ENCODE measurements around the gene ARHGEF7. TPM values are rescaled to one million over a fixed set of nuclear protein-coding genes. Genes with fewer than 3 reads are reported as not detected.

The ARHGEF7 gene
- total RNA-seq, 1 experiment from 2014 or later = 46.2 TPM

DNA sequence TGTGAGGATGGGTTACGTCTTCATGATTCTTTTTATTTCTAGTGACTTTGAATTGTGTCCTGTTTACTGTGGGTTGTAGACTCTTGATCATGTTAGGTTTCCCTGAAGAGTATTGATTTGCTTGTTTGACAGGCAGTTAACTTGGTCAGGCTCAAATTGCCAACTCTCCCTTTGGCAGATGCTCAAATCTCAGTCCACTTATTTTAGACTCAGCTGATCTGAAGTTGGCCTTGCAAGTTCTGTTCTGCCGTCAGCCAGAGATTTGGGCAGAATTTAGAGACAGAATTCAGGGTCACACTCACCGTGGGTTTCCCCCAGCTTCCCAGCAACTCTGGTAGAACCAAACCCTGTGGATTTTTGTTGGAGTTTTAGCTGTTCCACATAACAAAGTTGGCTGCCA is 133.7 kb downstream of the ARHGEF7 start:
- no peak for DNase-seq (ENCODE audit: low read depth, low spot score)
- Histone ChIP-seq H3K4me3 (replicated peaks in 1 of 2; ENCODE audit: low read depth in 1 of 2, low read length in 2 of 2) (no peak overlapping the region), H3K27ac (ENCODE audit: low read depth, low read length) (no peak overlapping the region), H3K9me3 (ENCODE audit: control insufficient read depth in 1 of 2, insufficient read depth in 1 of 2, low read depth in 1 of 2, low read length in 2 of 2) (no peaks in the 10 kb centered on the region), H3K9me2 (ENCODE audit: insufficient read depth) (no peaks in the 10 kb centered on the region), H3K4me1 (ENCODE audit: control insufficient read depth in 1 of 2, insufficient read depth in 2 of 2, low read length in 2 of 2) (no peaks in the 10 kb centered on the region), H3K27me3 (ENCODE audit: insufficient read depth, low read length) (no peaks in the 10 kb centered on the region), H4K20me1 (ENCODE audit: insufficient read depth) (no peaks in the 10 kb centered on the region), H3K4me2 (ENCODE audit: low read length) (no peak overlapping the region), H3K36me3 (ENCODE audit: control insufficient read depth in 1 of 2, insufficient read depth in 2 of 2, low read length in 2 of 2) (peaks cover 2 to 15% of the 10 kb centered on the region in 2 experiments; a peak in 1 of 4 replicates), H3K79me2 (ENCODE audit: insufficient read depth, low read length) (peaks cover 27% of the 10 kb centered on the region; the same call in 1 of the 2 replicates), H2AFZ (ENCODE audit: low read depth, low read length, poor library complexity, severe bottlenecking) (no peak overlapping the region), H3K9ac (ENCODE audit: low read length) (no peak overlapping the region)
- BruUV-seq (replicated peaks) = no TSS peak
- no peak for ATAC-seq
- TF ChIP-seq RAD21 (IDR thresholded peaks at IDR 0.05; ENCODE audit: low read depth) = no peak
- TF ChIP-seq EZH2 (IDR thresholded peaks at IDR 0.05) = no peak
- TF ChIP-seq, protein P1, sequence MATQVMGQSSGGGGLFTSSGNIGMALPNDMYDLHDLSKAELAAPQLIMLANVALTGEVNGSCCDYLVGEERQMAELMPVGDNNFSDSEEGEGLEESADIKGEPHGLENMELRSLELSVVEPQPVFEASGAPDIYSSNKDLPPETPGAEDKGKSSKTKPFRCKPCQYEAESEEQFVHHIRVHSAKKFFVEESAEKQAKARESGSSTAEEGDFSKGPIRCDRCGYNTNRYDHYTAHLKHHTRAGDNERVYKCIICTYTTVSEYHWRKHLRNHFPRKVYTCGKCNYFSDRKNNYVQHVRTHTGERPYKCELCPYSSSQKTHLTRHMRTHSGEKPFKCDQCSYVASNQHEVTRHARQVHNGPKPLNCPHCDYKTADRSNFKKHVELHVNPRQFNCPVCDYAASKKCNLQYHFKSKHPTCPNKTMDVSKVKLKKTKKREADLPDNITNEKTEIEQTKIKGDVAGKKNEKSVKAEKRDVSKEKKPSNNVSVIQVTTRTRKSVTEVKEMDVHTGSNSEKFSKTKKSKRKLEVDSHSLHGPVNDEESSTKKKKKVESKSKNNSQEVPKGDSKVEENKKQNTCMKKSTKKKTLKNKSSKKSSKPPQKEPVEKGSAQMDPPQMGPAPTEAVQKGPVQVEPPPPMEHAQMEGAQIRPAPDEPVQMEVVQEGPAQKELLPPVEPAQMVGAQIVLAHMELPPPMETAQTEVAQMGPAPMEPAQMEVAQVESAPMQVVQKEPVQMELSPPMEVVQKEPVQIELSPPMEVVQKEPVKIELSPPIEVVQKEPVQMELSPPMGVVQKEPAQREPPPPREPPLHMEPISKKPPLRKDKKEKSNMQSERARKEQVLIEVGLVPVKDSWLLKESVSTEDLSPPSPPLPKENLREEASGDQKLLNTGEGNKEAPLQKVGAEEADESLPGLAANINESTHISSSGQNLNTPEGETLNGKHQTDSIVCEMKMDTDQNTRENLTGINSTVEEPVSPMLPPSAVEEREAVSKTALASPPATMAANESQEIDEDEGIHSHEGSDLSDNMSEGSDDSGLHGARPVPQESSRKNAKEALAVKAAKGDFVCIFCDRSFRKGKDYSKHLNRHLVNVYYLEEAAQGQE (IDR thresholded peaks at IDR 0.05; ENCODE audit: low read depth) = no peak
- TF ChIP-seq, protein P2, sequence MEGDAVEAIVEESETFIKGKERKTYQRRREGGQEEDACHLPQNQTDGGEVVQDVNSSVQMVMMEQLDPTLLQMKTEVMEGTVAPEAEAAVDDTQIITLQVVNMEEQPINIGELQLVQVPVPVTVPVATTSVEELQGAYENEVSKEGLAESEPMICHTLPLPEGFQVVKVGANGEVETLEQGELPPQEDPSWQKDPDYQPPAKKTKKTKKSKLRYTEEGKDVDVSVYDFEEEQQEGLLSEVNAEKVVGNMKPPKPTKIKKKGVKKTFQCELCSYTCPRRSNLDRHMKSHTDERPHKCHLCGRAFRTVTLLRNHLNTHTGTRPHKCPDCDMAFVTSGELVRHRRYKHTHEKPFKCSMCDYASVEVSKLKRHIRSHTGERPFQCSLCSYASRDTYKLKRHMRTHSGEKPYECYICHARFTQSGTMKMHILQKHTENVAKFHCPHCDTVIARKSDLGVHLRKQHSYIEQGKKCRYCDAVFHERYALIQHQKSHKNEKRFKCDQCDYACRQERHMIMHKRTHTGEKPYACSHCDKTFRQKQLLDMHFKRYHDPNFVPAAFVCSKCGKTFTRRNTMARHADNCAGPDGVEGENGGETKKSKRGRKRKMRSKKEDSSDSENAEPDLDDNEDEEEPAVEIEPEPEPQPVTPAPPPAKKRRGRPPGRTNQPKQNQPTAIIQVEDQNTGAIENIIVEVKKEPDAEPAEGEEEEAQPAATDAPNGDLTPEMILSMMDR (IDR thresholded peaks at IDR 0.05 in 2 of 3, conservative IDR thresholded peaks at IDR 0.05 in 1 of 3; ENCODE audit: borderline replicate concordance in 1 of 3, insufficient read depth in 1 of 3, low read depth in 2 of 3, low read length in 2 of 3) = no peak
- TF ChIP-seq, protein P3, sequence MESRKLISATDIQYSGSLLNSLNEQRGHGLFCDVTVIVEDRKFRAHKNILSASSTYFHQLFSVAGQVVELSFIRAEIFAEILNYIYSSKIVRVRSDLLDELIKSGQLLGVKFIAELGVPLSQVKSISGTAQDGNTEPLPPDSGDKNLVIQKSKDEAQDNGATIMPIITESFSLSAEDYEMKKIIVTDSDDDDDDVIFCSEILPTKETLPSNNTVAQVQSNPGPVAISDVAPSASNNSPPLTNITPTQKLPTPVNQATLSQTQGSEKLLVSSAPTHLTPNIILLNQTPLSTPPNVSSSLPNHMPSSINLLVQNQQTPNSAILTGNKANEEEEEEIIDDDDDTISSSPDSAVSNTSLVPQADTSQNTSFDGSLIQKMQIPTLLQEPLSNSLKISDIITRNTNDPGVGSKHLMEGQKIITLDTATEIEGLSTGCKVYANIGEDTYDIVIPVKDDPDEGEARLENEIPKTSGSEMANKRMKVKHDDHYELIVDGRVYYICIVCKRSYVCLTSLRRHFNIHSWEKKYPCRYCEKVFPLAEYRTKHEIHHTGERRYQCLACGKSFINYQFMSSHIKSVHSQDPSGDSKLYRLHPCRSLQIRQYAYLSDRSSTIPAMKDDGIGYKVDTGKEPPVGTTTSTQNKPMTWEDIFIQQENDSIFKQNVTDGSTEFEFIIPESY (IDR thresholded peaks at IDR 0.05; ENCODE audit: extremely low read depth, insufficient replicate concordance, low read length) = no peak
- no peak for TF ChIP-seq YY1 (IDR thresholded peaks at IDR 0.05; ENCODE audit: extremely low read depth, insufficient replicate concordance, low read depth, low read length)
- TF ChIP-seq EGR1 (IDR thresholded peaks at IDR 0.05; ENCODE audit: low read depth) = no peak
- no peak for TF ChIP-seq ZNF274 (IDR thresholded peaks at IDR 0.05; ENCODE audit: low read depth, low read length)
- no peak for TF ChIP-seq TCF7L2 (IDR thresholded peaks at IDR 0.05; ENCODE audit: borderline replicate concordance, extremely low read depth, insufficient read depth, insufficient read length)
- TF ChIP-seq SIN3A (IDR thresholded peaks at IDR 0.05; ENCODE audit: low read depth) = no peak
- no peak for TF ChIP-seq SRF (IDR thresholded peaks at IDR 0.05; ENCODE audit: low read depth)
- no peak for TF ChIP-seq SP1 (IDR thresholded peaks at IDR 0.05; ENCODE audit: low read depth)
- TF ChIP-seq, protein P4, sequence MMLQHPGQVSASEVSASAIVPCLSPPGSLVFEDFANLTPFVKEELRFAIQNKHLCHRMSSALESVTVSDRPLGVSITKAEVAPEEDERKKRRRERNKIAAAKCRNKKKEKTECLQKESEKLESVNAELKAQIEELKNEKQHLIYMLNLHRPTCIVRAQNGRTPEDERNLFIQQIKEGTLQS (IDR thresholded peaks at IDR 0.05) = no peak
- no peak for TF ChIP-seq POLR2A (IDR thresholded peaks at IDR 0.05; ENCODE audit: borderline replicate concordance, extremely low read depth, insufficient read depth, insufficient read length)
- TF ChIP-seq, protein P5, sequence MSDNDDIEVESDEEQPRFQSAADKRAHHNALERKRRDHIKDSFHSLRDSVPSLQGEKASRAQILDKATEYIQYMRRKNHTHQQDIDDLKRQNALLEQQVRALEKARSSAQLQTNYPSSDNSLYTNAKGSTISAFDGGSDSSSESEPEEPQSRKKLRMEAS (IDR thresholded peaks at IDR 0.05) = no peak
- no peak for TF ChIP-seq POLR2AphosphoS5 (IDR thresholded peaks at IDR 0.05; ENCODE audit: low read depth, low read length)
- ChIA-PET CTCF (no interaction called here), POLR2A (no interaction called here), RAD21 (ENCODE audit: low non-redundant PET in 1 of 2, low total read pairs in 2 of 2, uncharacterized antibody in 2 of 2, unreplicated experiment in 2 of 2) (no interaction called here)
- intact Hi-C loops (cut with micrococcal nuclease) = no loop called here
